Spleen (tissue), 11 donors: ENCODE results near the gene PVR. TPM values are rescaled to one million over a fixed set of nuclear protein-coding genes. Genes with fewer than 3 reads are reported as not detected.
"Not testable (repeated sequence)": the region's sequence is repeated elsewhere in the genome, so short reads cannot be mapped to it uniquely, and the experiment has no call there.

Experiments
- DNase-seq: peaks from one replicate; pipeline ENCODE4 v3.0.0-alpha.2; 2020
- H3K27ac ChIP-seq, 8 donors: fragments of 200-600 bp; sonication (generic) in 7 of 8; 1 replicate in 4 of 8; 2 replicates in 4 of 8; pipeline versions ENCODE4 v1.5.0 to v1.8.0; 2016 to 2021; ENCODE audit warnings: inconsistent platforms in 4 of 8, mild to moderate bottlenecking in 4 of 8, moderate library complexity in 1 of 8
- H3K27me3 ChIP-seq, 7 donors: fragments of 200-600 bp; sonication (generic) in 6 of 7; replicated peaks in 1 of 7; 1 replicate in 4 of 7; 2 replicates in 3 of 7; pipeline versions ENCODE4 v1.5.0 to v1.8.0; 2016 to 2021; ENCODE audit warnings: inconsistent platforms in 3 of 7, mild to moderate bottlenecking in 1 of 7
- H3K36me3 ChIP-seq, 6 donors: fragments of 200-600 bp; sonication (generic) in 5 of 6; 1 replicate in 4 of 6; 2 replicates in 2 of 6; pipeline versions ENCODE4 v1.5.0 to v1.8.0; 2016 to 2021; ENCODE audit warnings: inconsistent platforms in 2 of 6
- H3K4me1 ChIP-seq, 6 donors: fragments of 200-600 bp; sonication (generic) in 5 of 6; 1 replicate in 3 of 6; 2 replicates in 3 of 6; pipeline versions ENCODE4 v1.5.0 to v1.8.0; 2016 to 2021; ENCODE audit warnings: inconsistent platforms in 3 of 6
- H3K4me3 ChIP-seq, 8 donors: fragments of 200-600 bp; sonication (generic) in 7 of 8; 1 replicate in 4 of 8; 2 replicates in 4 of 8; pipeline versions ENCODE4 v1.5.0 to v1.8.0; 2016 to 2021; ENCODE audit warnings: inconsistent platforms in 4 of 8, mild to moderate bottlenecking in 4 of 8, moderate library complexity in 2 of 8
- H3K9me3 ChIP-seq, 8 donors: fragments of 200-600 bp; sonication (generic) in 7 of 8; 1 replicate in 4 of 8; 2 replicates in 4 of 8; pipeline versions ENCODE4 v1.5.0 to v1.8.0; 2016 to 2021; ENCODE audit warnings: inconsistent platforms in 4 of 8
- POLR2A ChIP-seq, 3 donors: fragments of 450-650 bp; IDR thresholded peaks; one replicate each; pipeline ENCODE4 v1.5.1; 2017; ENCODE audit warnings: antibody characterized with exemption in 3 of 3, mild to moderate bottlenecking in 1 of 3
- POLR2AphosphoS5 ChIP-seq, 3 donors: sonication (generic); formaldehyde crosslinking; IDR thresholded peaks; one replicate each; pipeline ENCODE4 v1.5.1; 2017; ENCODE audit warnings: antibody characterized with exemption in 3 of 3
- WGBS, 5 donors: extraction: QIAGEN DNeasy Blood & Tissue Kit in 3 of 5; methylation state at CpG; one replicate each; pipeline versions ENCODE4 v1.1.5 to v1.1.7; 2013 to 2018; 5-methylcytosine and 5-hydroxymethylcytosine counted together
- intact Hi-C: fragments of 100-400 bp; cut with DNase I; formaldehyde crosslinking; loops from one replicate; pipeline ENCODE4 v1.15.0; 2023; ENCODE audit warnings: low total_unique reads
- polyA plus RNA-seq, 3 donors: library from polyadenylated mRNA; stranded (reverse); fragments of 200-250 nt; gene quantifications; one replicate each; pipeline ENCODE4 v1.2.1, GENCODE V29; 2013
- total RNA-seq, 7 donors: library from RNA; depleted of rRNA in 3 of 7; stranded (reverse); fragments of >200 nt in 3 of 7; fragmentation: NEBNext Ultra II Directional in 4 of 7; extraction: Animal tissue kit (Norgen Biotek cat#: 25700) in 4 of 7; gene quantifications; one replicate each; pipeline versions ENCODE4 v1.1.0 to v1.2.1, GENCODE V29; 2016 to 2021
- TF ChIP-seq, protein P1 (sequence below), 11 experiments: fragments of 200-600 bp in 7 of 11; fragments of 450-650 bp in 4 of 11; sonication (generic) in 4 of 11; IDR thresholded peaks in 8 of 11; conservative IDR thresholded peaks in 3 of 11; 1 replicate in 7 of 11; 2 replicates in 4 of 11; pipeline versions ENCODE4 v1.4.0 to v1.8.0; 2016 to 2021; ENCODE audit warnings: antibody characterized with exemption in 11 of 11, inconsistent platforms in 4 of 11, mild to moderate bottlenecking in 1 of 11
- donor health status: healthy with polysubstance abuse.
- donor health status: DM: no; HTN: no; CAD: no; lungs with moderate emphysema.
- donor health status: DM: no; HTN: no; CAD: no.
- donor health status: Bipolar disorder and iron deficiency.
- donor health status: healthy.
- donor health status: DM: no; HTN: no; CAD: no.
- donor health status: DM: yes; HTN: yes; CAD: no.

Gene PVR
- total and polyA plus RNA-seq, 10 donors = 2.0 to 18.4 (median 12.8) TPM

DNA sequence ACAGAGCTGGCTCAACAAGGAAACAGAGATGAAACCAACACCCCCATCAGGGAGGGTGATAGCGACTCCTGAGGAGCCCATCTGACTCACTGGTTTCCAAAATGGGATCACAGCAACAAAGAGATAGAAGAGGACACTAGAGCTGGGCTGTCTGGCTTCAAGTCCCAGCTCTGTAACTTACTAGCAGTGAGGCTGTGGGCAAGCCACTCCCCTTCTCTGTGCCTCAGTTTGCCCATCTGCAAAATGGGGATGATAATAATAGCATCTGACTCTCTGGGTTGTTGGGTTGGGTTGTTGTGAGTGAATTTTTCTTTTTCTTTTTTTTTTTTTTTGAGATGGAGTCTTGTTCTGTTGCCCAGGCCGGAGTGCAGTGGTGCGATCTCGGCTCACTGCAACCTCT lies 16.1 kb upstream of the PVR start:
- TF ChIP-seq POLR2A (IDR thresholded peaks at IDR 0.05) = no peak
- TF ChIP-seq, protein P1, sequence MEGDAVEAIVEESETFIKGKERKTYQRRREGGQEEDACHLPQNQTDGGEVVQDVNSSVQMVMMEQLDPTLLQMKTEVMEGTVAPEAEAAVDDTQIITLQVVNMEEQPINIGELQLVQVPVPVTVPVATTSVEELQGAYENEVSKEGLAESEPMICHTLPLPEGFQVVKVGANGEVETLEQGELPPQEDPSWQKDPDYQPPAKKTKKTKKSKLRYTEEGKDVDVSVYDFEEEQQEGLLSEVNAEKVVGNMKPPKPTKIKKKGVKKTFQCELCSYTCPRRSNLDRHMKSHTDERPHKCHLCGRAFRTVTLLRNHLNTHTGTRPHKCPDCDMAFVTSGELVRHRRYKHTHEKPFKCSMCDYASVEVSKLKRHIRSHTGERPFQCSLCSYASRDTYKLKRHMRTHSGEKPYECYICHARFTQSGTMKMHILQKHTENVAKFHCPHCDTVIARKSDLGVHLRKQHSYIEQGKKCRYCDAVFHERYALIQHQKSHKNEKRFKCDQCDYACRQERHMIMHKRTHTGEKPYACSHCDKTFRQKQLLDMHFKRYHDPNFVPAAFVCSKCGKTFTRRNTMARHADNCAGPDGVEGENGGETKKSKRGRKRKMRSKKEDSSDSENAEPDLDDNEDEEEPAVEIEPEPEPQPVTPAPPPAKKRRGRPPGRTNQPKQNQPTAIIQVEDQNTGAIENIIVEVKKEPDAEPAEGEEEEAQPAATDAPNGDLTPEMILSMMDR (IDR thresholded peaks at IDR 0.05 in 8 of 11, conservative IDR thresholded peaks at IDR 0.05 in 3 of 11) = no peak
- no peak for TF ChIP-seq POLR2AphosphoS5 (IDR thresholded peaks at IDR 0.05)
- H3K27me3 ChIP-seq = peaks cover 0 to 5% (median 0%) of the 10 kb centered on the region in 7 donors
- no peak overlapping the region for H3K27ac ChIP-seq
- intact Hi-C loops = no loop called here
- no peaks in the 10 kb centered on the region for H3K9me3 ChIP-seq
- H3K4me3 ChIP-seq = no peak overlapping the region
- peaks cover 0 to 16% (median 4%) of the 10 kb centered on the region in 6 donors for H3K4me1 ChIP-seq
- no peaks in the 10 kb centered on the region for H3K36me3 ChIP-seq
- DNase-seq = no peak
- 86 to 100% (median 92%) methylated on average over 1 to 4 of the region's 4 CpGs for WGBS, 5 donors

DNA sequence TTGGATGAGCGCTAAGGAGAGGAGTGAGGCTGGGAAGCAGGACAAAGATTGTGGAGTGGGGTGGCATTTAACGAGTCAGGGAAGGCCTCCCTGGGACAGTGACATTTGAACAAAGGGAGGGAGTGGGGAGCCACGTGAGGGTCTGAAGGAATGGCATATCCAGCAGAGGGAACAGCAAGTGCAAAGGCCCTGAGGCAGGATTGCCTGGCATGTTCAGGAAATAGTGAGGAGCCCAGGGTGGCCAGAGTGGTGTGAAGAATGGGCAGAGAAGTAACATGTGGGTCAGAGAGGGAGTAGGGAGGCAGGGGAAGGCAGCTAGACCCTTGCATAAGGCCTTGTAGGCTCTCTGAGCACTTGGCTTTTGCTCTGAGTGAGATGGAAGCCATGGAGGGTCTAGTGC lies 14.9 kb upstream of the PVR start:
- no peak overlapping the region for H3K27ac ChIP-seq
- WGBS, 5 donors = 75 to 90% (median 87%) methylated on average over 3 of the region's 3 CpGs
- TF ChIP-seq POLR2AphosphoS5 (IDR thresholded peaks at IDR 0.05) (no peak), POLR2A (IDR thresholded peaks at IDR 0.05) (no peak)
- TF ChIP-seq, protein P1 (IDR thresholded peaks at IDR 0.05 in 8 of 11, conservative IDR thresholded peaks at IDR 0.05 in 3 of 11) = no peak
- no peaks in the 10 kb centered on the region for H3K36me3 ChIP-seq
- H3K9me3 ChIP-seq = no peaks in the 10 kb centered on the region
- peaks cover 0 to 5% (median 0%) of the 10 kb centered on the region in 7 donors for H3K27me3 ChIP-seq
- H3K4me3 ChIP-seq = no peak overlapping the region
- DNase-seq = no peak
- intact Hi-C loops = no loop called here
- H3K4me1 ChIP-seq = peaks cover 0 to 7% (median 0%) of the 10 kb centered on the region in 6 donors

DNA sequence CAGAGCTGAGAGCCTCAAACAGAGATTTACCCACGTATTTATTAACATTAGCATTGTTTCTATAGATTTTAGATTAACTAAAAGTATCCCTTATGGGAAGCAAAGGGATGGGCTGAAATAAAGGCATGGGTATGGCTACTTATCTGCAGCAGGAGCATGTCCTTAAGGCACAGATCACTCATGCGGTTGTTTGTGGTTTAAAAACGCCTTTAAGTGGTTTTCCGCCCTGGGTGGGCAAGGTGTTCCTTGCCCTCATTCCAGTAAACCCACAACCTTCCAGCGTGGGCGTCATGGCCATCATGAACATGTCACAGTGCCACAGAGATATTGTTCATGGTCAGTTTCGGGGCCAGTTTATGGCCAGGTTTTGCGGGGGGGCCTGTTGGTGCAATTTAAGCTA lies 12.1 kb upstream of the PVR start:
- H3K4me1 ChIP-seq = peaks cover 0 to 31% (median 5%) of the 10 kb centered on the region in 6 donors
- H3K27me3 ChIP-seq, H3K9me3 ChIP-seq, intact Hi-C loops, H3K36me3 ChIP-seq, DNase-seq, H3K4me3 ChIP-seq, H3K27ac ChIP-seq: not testable (repeated sequence)
- 65 to 78% (median 72%) methylated on average over 8 of the region's 8 CpGs for WGBS, 5 donors

DNA sequence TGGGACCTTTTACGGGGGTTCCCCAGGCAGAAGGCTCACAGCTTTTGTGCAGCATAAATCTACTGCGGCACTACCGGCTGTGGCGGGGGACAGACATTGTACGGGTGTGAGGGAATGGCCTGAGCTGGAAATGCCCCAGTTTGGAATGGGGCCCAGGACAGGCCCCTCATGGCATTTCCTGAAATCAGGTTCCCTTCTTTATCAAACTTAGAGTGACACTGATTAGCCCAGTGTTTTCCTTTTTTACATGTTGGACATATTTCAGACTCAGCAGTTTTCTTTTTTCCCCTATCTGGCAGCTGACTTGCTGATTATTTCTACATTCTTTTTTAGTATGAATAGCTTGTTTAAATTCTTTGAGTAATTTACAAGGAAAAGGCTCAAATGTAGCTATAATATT lies 9.7 kb upstream of the PVR start:
- WGBS, 5 donors = 36 to 53% (median 49%) methylated on average over 5 of the region's 5 CpGs
- intact Hi-C loops, DNase-seq, H3K9me3 ChIP-seq, H3K27me3 ChIP-seq, H3K36me3 ChIP-seq, H3K4me3 ChIP-seq: not testable (repeated sequence)
- peak overlapping the region in 4 of 8 donors; percentile 28 to 55 (median 36) for H3K27ac ChIP-seq
- peaks cover 0 to 35% (median 6%) of the 10 kb centered on the region in 6 donors for H3K4me1 ChIP-seq

DNA sequence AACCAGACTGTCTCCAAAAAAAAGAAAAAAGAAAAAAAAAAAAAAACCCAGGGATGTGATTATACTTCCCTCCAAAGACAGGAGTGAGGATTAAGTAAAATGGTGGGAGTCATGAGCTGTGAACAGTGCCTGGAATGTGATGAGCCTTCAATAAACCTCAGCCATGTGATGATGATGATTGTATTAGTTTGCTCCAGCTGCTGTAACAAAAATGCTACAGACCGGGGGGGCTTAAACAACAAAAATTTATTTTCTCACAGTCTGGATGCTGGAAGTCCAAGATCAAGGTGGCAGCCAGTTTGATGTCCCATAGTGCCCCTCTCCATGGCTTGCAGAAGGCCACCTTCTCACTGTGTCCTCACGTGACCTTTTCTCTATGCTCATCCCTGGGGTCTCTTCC lies 8.9 kb upstream of the PVR start:
- TF ChIP-seq POLR2AphosphoS5 (IDR thresholded peaks at IDR 0.05) = no peak
- TF ChIP-seq, protein P1 (IDR thresholded peaks at IDR 0.05 in 8 of 11, conservative IDR thresholded peaks at IDR 0.05 in 3 of 11) = no peak
- TF ChIP-seq POLR2A (IDR thresholded peaks at IDR 0.05) = no peak
- no peak overlapping the region for H3K4me3 ChIP-seq
- H3K27ac ChIP-seq = peak overlapping the region in 2 of 8 donors; percentile 31 to 55
- no peak for DNase-seq
- WGBS, 5 donors = 93 to 98% (median 95%) methylated on average over 2 of the region's 2 CpGs
- intact Hi-C loops = no loop called here
- H3K9me3 ChIP-seq = peaks cover 0 to 4% (median 0%) of the 10 kb centered on the region in 8 donors
- H3K4me1 ChIP-seq = peaks cover 0 to 35% (median 6%) of the 10 kb centered on the region in 6 donors
- H3K27me3 ChIP-seq = peaks cover 0 to 5% (median 0%) of the 10 kb centered on the region in 7 donors
- H3K36me3 ChIP-seq = no peaks in the 10 kb centered on the region
